KMS-11 (cell line): ENCODE measurements around the gene PEX26.

Experiments
- H2AFZ ChIP-seq: fragments of 200-600 bp; sonication (generic); 2 replicates; pipeline ENCODE4 v1.6.1; 2016; ENCODE audit warnings: antibody characterized with exemption, mixed run types, low read depth
- H3K27ac ChIP-seq: fragments of 200-600 bp; sonication (generic); 2 replicates; pipeline ENCODE4 v1.6.1; 2016; ENCODE audit warnings: mild to moderate bottlenecking, mixed run types
- H3K27me3 ChIP-seq: fragments of 200-600 bp; sonication (generic); 2 replicates; pipeline ENCODE4 v1.6.1; 2017; ENCODE audit warnings: mild to moderate bottlenecking, low read depth, mixed run types, moderate library complexity; ENCODE audit not compliant: insufficient read depth
- H3K36me3 ChIP-seq: fragments of 200-600 bp; sonication (generic); 2 replicates; pipeline ENCODE4 v1.6.1; 2017; ENCODE audit warnings: mild to moderate bottlenecking, mixed run types; ENCODE audit not compliant: insufficient read depth
- H3K4me1 ChIP-seq: fragments of 200-600 bp; sonication (generic); 2 replicates; pipeline ENCODE4 v1.6.1; 2016; ENCODE audit warnings: mild to moderate bottlenecking, low read depth, mixed run types; ENCODE audit not compliant: poor library complexity, severe bottlenecking
- H3K4me2 ChIP-seq: fragments of 200-600 bp; sonication (generic); 2 replicates; pipeline ENCODE4 v1.7.0; 2016; ENCODE audit warnings: mild to moderate bottlenecking, mixed run types
- H3K4me3 ChIP-seq: fragments of 200-600 bp; sonication (generic); IDR thresholded peaks from 2 replicates; pipeline ENCODE4 v1.6.1; 2017; ENCODE audit warnings: low read depth, low read length, mixed read lengths; ENCODE audit not compliant: insufficient read depth
- H3K79me2 ChIP-seq: fragments of 200-600 bp; sonication (generic); 2 replicates; pipeline ENCODE4 v1.6.1; 2016; ENCODE audit warnings: low read depth, mixed run types; ENCODE audit not compliant: insufficient read depth
- H3K9ac ChIP-seq: fragments of 200-600 bp; sonication (generic); 2 replicates; pipeline ENCODE4 v1.6.1; 2016; ENCODE audit warnings: mild to moderate bottlenecking, mixed run types
- H4K20me1 ChIP-seq: fragments of 200-600 bp; sonication (generic); 2 replicates; pipeline ENCODE4 v1.6.1; 2016; ENCODE audit warnings: mild to moderate bottlenecking, mixed run types; ENCODE audit not compliant: insufficient read depth
- CTCF ChIP-seq: fragments of 200-600 bp; sonication (generic); conservative IDR thresholded peaks from 2 replicates; pipeline ENCODE4 v1.6.1; 2017; ENCODE audit warnings: low read depth, mild to moderate bottlenecking, antibody characterized with exemption, low read length, moderate library complexity, mixed read lengths

PEX26 gene

GRCh38 chr22:18108187-18108586 lies 30.4 kb downstream of the PEX26 start:
- H3K9ac ChIP-seq: no peak overlapping the region
- no peak overlapping the region for H2AFZ ChIP-seq
- no peak overlapping the region for H3K4me3 ChIP-seq
- no peaks in the 10 kb centered on the region for H3K79me2 ChIP-seq
- no peak for TF ChIP-seq CTCF
- H3K4me1 ChIP-seq: peaks cover 2% of the 10 kb centered on the region
- H3K27ac ChIP-seq: no peak overlapping the region
- no peaks in the 10 kb centered on the region for H3K27me3 ChIP-seq
- H4K20me1 ChIP-seq: no peaks in the 10 kb centered on the region
- no peak overlapping the region for H3K4me2 ChIP-seq
- no peaks in the 10 kb centered on the region for H3K36me3 ChIP-seq

- Histone ChIP-seq H2AFZ (no peak overlapping the region), H3K36me3 (no peaks in the 10 kb centered on the region), H3K79me2 (no peaks in the 10 kb centered on the region), H3K4me2 (no peak overlapping the region), H4K20me1 (no peaks in the 10 kb centered on the region), H3K27ac (no peak overlapping the region), H3K27me3 (no peaks in the 10 kb centered on the region), H3K9ac (no peak overlapping the region), H3K4me1 (peaks cover 2% of the 10 kb centered on the region), H3K4me3 (no peak overlapping the region)
- no peak for TF ChIP-seq CTCF
Measured at GRCh38 chr22:18109410-18110193, 31.8 kb downstream of the PEX26 start.

- Histone ChIP-seq H3K27ac (no peak within 1 kb of the TSS), H4K20me1 (no peaks in the 10 kb centered on the region), H3K79me2 (no peaks in the 10 kb centered on the region), H3K36me3 (no peaks in the 10 kb centered on the region), H3K27me3 (no peaks in the 10 kb centered on the region), H3K4me3 (no peak within 1 kb of the TSS), H3K4me2 (no peak within 1 kb of the TSS), H3K9ac (no peak within 1 kb of the TSS), H2AFZ (no peak within 1 kb of the TSS), H3K4me1 (peaks cover 2% of the 10 kb centered on the region)
- no peak for TF ChIP-seq CTCF
Measured at GRCh38 chr22:18110194-18110953, 32.6 kb downstream of the PEX26 start, which contains the start of gene TUBA8. Gene TUBA8 (plus strand): TSS chr22:18110809. CDS start chr22:18110866, 57 bp downstream.

- Histone ChIP-seq H3K27ac (no peak overlapping the region), H3K9ac (no peak overlapping the region), H2AFZ (no peak overlapping the region), H3K4me1 (no peaks in the 10 kb centered on the region), H3K4me2 (no peak overlapping the region), H3K36me3 (no peaks in the 10 kb centered on the region), H3K4me3 (no peak overlapping the region), H3K79me2 (no peaks in the 10 kb centered on the region), H4K20me1 (no peaks in the 10 kb centered on the region), H3K27me3 (no peaks in the 10 kb centered on the region)
- TF ChIP-seq CTCF: no peak
Measured at GRCh38 chr22:18110954-18111758, 33.4 kb downstream of the PEX26 start.
